ENCODE results near the gene CYP27C1. TPM values are rescaled to one million over a fixed set of nuclear protein-coding genes. Genes with fewer than 3 reads are reported as not detected.

The CYP27C1 gene
- total RNA-seq, 4 donors from 2014 or later = under 0.01 to 0.26 TPM; not detected in 2

GRCh38 chr2:127193967-127194280 lies 26.2 kb downstream of the CYP27C1 start:
- peak; percentile 24 for DNase-seq (ENCODE audit: extremely low spot score)
- Histone ChIP-seq H3K4me3 (no peak overlapping the region), H3K27ac (replicated peaks in 1 of 4) (no peak overlapping the region), H3K4me1 (peaks cover 0 to 15% (median 10%) of the 10 kb centered on the region in 4 donors), H3K9me3 (no peaks in the 10 kb centered on the region), H3K36me3 (no peaks in the 10 kb centered on the region), H3K27me3 (no peaks in the 10 kb centered on the region)
- TF ChIP-seq EP300 (IDR thresholded peaks at IDR 0.05) (no peak), POLR2A (IDR thresholded peaks at IDR 0.05; ENCODE audit: low read depth) (no peak), CTCF (IDR thresholded peaks at IDR 0.05) (no peak), POLR2AphosphoS5 (IDR thresholded peaks at IDR 0.05) (no peak)
- 66% methylated on average over 5 of the region's 5 CpGs for WGBS
- intact Hi-C loops (cut with DNase I) = no loop called here

GRCh38 chr2:127193164-127193966 lies 26.7 kb downstream of the CYP27C1 start:
- intact Hi-C loops (cut with DNase I) = no loop called here
- Histone ChIP-seq H3K27ac (replicated peaks in 1 of 4) (no peak overlapping the region), H3K36me3 (no peaks in the 10 kb centered on the region), H3K4me3 (no peak overlapping the region), H3K4me1 (peaks cover 0 to 15% (median 10%) of the 10 kb centered on the region in 4 donors), H3K9me3 (no peaks in the 10 kb centered on the region), H3K27me3 (no peaks in the 10 kb centered on the region)
- DNase-seq (ENCODE audit: extremely low spot score) = peak; percentile 84
- TF ChIP-seq CTCF (IDR thresholded peaks at IDR 0.05) (no peak), EP300 (IDR thresholded peaks at IDR 0.05) (no peak), POLR2A (IDR thresholded peaks at IDR 0.05; ENCODE audit: low read depth) (no peak)
- 69% methylated on average over 26 of the region's 26 CpGs for WGBS

- peak; percentile 79 for DNase-seq (ENCODE audit: extremely low spot score)
- intact Hi-C loops (cut with DNase I) = no loop called here
- 97% methylated on average over 10 of the region's 13 CpGs for WGBS
Observed at GRCh38 chr2:127191331-127192219, 28.5 kb downstream of the CYP27C1 start.

GRCh38 chr2:127188797-127189196 lies 31.3 kb downstream of the CYP27C1 start:
- Histone ChIP-seq H3K36me3 (no peaks in the 10 kb centered on the region), H3K9me3 (no peaks in the 10 kb centered on the region), H3K4me3 (no peak overlapping the region), H3K27me3 (no peaks in the 10 kb centered on the region), H3K27ac (replicated peaks in 1 of 4) (no peak overlapping the region), H3K4me1 (peaks cover 5 to 9% (median 7%) of the 10 kb centered on the region in 4 donors)
- no peak for TF ChIP-seq POLR2AphosphoS5 (IDR thresholded peaks at IDR 0.05)
- no peak for TF ChIP-seq EP300 (IDR thresholded peaks at IDR 0.05)
- no peak for TF ChIP-seq CTCF (IDR thresholded peaks at IDR 0.05)
- no peak for TF ChIP-seq POLR2A (IDR thresholded peaks at IDR 0.05; ENCODE audit: low read depth)
- intact Hi-C loops (cut with DNase I) = no loop called here
- DNase-seq (ENCODE audit: extremely low spot score) = no peak
- 88% methylated on average over 8 of the region's 8 CpGs for WGBS

More at GRCh38 chr2:127191331-127192219, 28.5 kb downstream of the CYP27C1 start:
- TF ChIP-seq EP300 (IDR thresholded peaks at IDR 0.05) (no peak), CTCF (IDR thresholded peaks at IDR 0.05) (no peak), POLR2A (IDR thresholded peaks at IDR 0.05; ENCODE audit: low read depth) (no peak), POLR2AphosphoS5 (IDR thresholded peaks at IDR 0.05) (no peak)
- Histone ChIP-seq H3K27ac (replicated peaks in 1 of 4) (no peak overlapping the region), H3K27me3 (no peaks in the 10 kb centered on the region), H3K4me1 (peaks cover 0 to 15% (median 10%) of the 10 kb centered on the region in 4 donors), H3K36me3 (no peaks in the 10 kb centered on the region), H3K4me3 (no peak overlapping the region), H3K9me3 (no peaks in the 10 kb centered on the region)

Data from esophagus muscularis mucosa (tissue), 4 donors.